ENCODE measurements around the gene NPC1.

Gene NPC1

DNA sequence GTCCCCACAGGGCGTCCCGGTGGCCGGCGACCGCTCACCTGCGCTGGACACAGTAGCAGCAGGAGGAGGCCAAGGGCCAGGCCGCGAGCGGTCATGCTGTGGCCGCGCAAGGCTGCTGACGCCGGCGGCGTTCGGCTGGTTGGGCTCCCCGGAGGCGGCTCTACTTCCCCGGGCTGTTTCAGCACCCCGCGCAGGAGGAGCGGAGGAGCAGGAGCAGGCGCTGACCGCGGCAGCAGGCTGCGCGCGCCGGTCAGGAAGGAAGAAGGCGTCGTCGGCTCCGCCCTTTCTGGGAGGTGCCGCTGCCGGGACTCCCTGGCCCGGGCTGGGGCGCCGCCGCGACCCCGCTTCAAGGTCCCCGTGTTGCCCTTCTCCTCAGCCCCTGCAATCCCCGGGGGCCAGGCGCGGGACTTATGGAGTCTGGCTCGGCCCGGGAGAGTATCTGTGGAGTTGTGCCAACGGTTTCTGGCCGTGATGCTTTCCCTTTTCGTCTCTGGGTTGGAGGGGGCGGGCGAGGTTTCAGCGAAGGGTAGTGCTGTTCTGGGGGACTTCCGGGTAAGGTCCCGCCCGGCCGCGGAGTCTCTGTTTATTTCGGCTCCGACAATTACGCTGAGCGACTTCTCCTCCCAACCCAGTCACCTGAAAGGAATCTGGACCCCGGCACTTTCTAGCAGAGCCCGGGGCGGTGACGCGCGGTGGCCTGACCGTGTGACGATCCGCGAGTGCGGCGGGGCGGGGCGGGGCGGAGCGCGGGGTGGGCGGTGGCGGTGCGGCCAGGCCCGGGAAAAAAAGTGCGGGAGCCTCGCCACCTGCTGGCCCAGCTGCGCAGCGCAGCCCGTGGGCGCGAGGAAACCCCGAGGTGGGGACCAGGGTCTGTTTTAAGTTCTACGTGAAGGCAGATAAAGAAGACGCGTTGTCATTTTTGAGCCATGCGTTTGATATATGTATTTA, at the start of gene NPC1:
Gene NPC1, minus strand, starts transcription at position 258 of the 948 bp plus-strand sequence. Its CDS starts 163 bp downstream, at position 95.
- in situ Hi-C loops (cut with HindIII; ENCODE audit: low pct_ligation_motif_present, low pct_unique_long_range_greater_than_20kb, low sequenced_read_pairs), result no loop called here
- peak; percentile 93 for DNase-seq

DNA sequence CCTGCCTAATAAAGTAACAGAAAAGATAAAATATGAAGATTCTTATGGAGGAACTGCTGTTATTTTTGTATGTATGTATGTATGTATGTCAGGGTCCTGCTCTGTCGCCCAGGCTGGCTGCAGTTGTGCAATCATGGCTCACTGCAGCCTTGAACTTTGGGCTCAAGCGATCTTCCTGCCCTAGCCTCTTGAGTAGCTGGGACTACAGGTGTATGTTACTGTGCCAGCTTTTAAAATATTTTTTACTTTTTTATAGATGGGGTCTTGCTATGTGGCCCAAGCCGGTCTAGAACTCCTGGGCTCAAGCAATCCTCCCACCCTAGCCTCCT, 49.7 kb upstream of the NPC1 start:
- in situ Hi-C loops (cut with HindIII; ENCODE audit: low pct_ligation_motif_present, low pct_unique_long_range_greater_than_20kb, low sequenced_read_pairs), result no loop called here
- no peak for DNase-seq

DNA sequence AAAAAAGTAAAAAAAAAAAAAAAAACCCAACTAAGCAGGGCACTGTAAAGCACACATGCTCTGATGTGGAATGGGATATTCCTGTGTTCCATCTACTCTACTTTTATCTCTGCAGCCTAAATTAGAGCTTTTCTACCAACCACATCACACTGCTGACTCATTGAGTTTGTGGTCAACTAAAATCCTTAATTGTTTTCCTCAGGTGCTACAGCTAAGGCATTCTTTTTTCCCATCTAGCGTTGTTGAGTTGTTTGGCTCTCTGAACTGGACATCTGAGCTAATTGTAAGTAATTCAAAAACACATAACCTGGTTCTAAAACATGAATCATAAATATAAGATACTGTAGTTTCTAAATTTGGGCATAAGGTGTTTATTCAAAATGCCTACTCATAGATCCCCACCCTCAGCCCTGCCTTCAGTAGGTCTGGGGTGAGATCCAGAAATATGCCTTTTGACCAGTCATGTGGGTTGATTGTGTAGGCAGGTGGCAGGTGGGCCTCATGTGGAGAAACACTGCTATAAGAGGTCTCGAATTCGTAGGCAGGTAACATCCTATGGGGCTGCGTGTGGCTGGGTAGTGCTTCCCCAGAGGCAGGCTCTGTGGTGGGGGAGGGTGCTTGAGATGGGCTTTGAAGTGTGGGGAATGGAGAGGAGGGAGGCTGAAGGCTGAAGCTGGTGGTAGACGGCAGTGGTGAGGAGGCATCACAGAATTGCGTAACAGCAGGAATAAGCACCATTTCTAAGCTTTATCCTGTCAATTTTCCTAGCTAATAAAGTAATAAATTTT, 49.2 kb upstream of the NPC1 start:
- in situ Hi-C loops (cut with HindIII; ENCODE audit: low pct_ligation_motif_present, low pct_unique_long_range_greater_than_20kb, low sequenced_read_pairs), result no loop called here
- DNase-seq, result no peak

DNA sequence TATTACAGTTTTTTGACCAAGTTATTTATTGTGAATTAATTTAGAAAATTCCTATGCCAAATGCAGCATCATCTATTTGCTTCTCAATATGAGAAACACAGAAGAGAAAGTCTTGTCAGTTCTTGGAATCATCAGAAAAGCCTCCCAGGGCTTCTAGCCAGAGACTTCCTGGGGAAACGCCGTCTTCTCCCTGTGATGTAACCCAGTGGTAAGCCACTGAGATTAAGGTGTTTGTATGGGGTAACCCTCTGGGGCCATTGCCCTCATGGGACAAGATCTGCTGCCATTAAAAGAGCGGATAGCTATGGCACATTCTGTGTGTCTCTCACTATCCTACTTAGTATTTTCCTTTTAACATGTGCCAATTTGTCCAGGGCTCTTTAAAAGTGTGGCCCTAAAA, 48.4 kb upstream of the NPC1 start:
- in situ Hi-C loops (cut with HindIII; ENCODE audit: low pct_ligation_motif_present, low pct_unique_long_range_greater_than_20kb, low sequenced_read_pairs), result no loop called here
- DNase-seq, result no peak

DNA sequence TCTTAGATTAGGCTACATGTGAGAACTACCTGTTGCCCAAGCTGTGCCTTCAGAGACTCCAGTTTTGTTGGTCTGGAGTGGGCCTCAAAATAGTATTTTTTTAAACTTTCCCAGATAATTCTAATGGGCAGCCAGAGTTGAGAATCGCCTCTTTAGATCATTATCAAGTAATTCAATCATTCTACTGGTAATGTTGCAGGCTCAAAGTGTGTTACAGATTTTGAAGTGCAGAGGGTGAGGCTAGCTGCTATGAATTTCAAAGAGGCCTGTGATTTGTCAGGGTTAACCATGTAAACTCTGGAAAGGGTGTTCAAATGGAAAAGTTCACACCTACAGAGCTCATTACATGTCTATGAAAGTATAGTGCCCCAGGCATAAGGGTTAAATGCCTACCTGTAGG, 46.3 kb upstream of the NPC1 start:
- no peak for DNase-seq
- in situ Hi-C loops (cut with HindIII; ENCODE audit: low pct_ligation_motif_present, low pct_unique_long_range_greater_than_20kb, low sequenced_read_pairs), result no loop called here

DNA sequence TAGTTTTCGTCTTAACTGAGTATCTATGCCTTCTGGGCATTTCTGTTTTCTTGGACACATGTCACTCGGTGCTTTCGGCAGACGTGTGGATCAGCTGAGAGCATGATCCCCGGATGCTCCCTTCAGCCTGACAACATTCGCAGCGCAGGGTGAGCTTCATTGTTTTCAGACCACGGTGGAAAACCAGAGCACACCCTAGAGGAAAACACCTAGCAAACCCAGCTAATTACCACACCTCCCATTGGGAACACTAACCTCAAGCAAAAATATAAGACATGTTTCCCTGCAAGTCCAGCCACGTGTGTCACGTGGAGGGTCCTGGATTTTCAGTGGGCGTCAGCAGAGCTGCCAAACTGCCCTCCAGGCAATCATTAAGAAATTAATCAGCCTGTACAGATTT, 45.4 kb upstream of the NPC1 start:
- no peak for DNase-seq

DNA sequence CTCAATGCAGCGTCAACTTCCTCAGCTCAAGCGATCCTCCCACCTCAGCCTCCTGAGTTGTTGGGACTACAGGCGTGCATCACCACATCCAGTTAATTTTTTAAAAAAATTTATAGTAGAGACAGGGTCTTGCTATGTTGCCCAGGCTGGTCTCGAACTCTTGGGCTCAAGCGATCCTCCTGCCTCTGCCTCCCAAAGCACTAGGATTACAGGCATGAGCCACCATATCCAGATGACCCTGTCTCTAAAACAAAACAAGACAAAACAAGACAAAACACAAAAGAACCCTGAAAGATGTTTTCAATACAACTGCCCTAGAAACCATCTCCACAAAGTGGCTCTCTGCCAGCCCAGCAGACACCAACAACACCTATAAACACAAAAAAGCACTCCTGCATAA, 45.0 kb upstream of the NPC1 start:
- DNase-seq, result no peak
- in situ Hi-C loops (cut with HindIII; ENCODE audit: low pct_ligation_motif_present, low pct_unique_long_range_greater_than_20kb, low sequenced_read_pairs), result no loop called here

More for the DNA sequence above, 45.4 kb upstream of the NPC1 start:
- in situ Hi-C loops (cut with HindIII; ENCODE audit: low pct_ligation_motif_present, low pct_unique_long_range_greater_than_20kb, low sequenced_read_pairs), result no loop called here

DNA sequence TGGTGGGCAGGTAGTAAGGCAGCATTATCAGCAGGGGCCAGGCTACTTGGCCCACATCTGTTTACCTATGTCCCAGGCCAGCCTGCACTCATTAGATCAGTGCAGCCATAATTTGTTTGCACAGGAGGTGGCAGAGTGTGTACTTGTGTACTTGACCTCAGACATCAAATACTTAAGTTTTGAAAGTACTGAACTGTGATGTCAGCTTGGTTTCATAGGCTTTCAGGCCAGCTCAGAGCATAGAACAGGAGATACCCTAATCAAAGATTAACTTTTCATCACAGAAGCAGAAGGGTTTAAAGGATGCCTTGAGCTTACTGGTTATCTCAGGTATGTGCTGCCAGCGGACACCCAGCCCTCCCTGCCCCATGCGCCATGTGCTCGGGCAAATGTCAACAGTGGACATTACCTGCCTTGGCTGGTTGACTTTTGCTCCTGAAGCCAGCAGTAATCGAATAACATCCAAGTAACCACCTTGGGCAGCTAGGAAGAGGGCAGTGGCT, 43.2 kb upstream of the NPC1 start:
- in situ Hi-C loops (cut with HindIII; ENCODE audit: low pct_ligation_motif_present, low pct_unique_long_range_greater_than_20kb, low sequenced_read_pairs), result no loop called here
- DNase-seq, result peak; percentile 68

DNA sequence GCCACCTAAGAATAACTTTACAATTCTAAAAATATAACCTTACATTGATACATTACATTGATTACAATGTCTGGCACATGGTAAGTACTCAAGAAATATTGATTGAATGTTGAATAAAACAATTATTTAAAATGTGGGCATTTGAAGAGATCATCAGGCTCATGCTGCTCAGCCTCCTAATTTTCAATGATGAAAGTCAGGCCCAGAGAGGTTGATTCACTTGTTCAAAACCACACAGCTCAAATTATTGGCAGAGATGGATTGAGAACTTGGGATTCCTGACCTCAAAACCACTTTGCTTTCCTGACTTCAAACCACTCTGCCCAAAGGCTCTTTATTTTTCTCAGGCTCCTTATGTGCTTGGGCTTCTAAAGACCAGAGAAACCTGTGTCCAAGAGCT, 41.7 kb upstream of the NPC1 start:
- DNase-seq, result no peak
- in situ Hi-C loops (cut with HindIII; ENCODE audit: low pct_ligation_motif_present, low pct_unique_long_range_greater_than_20kb, low sequenced_read_pairs), result no loop called here

DNA sequence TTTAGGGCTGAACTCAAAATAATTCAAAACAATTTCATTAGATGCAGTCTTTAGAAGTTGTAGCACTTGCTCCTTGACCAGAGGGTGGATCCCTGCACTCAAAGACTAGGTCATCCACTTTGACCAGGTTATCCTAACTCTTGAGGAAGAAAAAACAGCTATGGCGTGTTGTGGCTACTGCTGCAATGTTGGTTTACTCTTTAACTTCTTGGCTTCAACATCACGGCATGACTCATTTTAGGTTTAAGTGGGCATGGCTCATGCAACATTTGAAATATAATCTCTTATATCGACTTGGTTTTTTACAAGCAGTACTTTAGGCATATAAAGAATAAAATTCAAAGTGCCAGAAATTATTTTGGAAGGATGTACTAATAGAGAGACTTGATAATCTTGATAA, 41.0 kb upstream of the NPC1 start:
- in situ Hi-C loops (cut with HindIII; ENCODE audit: low pct_ligation_motif_present, low pct_unique_long_range_greater_than_20kb, low sequenced_read_pairs), result no loop called here
- peak; percentile 90 for DNase-seq

DNA sequence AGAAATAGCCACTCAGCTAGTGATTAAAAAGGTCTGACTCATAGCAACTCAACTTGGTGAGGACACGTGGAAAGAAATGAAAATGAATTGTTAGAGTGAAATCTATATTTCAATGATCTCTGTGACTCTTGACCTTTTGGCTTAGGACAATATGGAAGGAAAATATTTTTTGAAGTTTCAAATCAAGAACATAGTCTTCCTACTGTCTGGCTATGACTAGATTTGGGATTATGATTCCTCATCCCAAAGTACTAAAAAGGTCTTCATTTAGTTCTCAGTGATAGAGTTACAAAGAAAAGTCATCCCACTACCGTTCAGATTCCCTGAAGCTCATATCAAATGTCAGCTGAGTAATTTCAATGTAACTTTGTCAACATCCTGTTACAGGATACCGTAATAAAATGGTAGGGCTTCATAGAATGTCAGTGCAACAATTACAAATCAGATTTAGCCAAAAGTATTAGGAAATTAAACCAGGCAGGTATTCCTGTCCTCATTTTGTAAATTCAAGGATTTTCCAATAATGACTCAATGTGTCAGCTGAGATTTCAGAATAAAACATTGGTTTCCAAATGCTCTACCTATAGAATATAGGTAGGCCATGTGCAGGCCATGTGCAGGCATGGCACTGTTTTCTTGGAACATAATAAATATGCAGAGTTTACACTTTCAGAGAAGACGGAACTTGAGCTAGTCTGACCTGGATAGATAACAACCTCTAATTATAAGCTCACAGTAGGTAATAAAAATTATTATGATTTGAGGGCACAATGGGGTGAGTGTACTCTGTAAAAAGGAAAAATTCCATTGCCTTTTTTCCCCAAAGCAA, 40.4 kb upstream of the NPC1 start:
- in situ Hi-C loops (cut with HindIII; ENCODE audit: low pct_ligation_motif_present, low pct_unique_long_range_greater_than_20kb, low sequenced_read_pairs), result no loop called here
- no peak for DNase-seq

DNA sequence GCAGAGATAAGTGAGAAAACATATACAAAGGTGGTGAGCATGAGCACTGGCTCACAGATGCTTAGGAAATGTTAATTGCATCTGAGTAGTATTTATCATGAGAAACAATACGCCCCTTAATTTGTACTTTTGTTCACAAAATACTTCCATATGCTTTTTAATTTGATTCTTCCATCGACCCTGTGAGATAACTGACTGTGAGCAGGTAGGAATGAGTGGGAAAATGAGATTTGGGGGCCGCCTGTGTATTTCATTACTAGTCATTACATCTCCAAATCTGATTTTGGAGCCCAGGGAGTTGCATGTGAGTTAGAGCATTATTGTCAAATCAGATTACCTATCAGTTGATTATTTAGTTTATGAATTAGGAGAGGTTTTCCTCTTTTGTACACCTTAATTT, 36.7 kb upstream of the NPC1 start:
- in situ Hi-C loops (cut with HindIII; ENCODE audit: low pct_ligation_motif_present, low pct_unique_long_range_greater_than_20kb, low sequenced_read_pairs), result no loop called here
- DNase-seq, result no peak

DNA sequence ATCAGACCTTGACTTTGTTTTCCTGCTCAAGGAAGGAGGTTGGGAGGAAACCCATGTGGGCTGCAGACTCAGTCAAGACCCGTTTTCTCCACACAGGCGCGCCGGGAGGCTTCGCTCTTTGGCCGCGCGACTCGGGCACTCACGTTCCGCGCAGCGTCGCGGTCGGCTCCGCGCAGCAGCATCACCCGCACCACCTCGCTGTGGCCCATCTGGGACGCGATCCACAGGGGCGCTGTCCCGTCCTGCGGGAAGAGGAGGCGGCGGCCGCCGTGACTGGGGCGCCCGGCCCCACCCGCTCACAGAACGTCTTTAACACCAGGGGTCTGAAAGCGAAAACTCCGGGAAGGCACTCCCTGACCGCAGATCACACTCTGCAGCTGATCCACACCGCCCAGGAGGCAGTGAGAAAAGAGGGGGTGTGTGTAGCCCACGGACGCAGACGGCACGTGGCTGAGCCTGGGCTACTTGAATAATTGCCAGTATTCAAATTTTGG, 33.1 kb upstream of the NPC1 start:
- in situ Hi-C loops (cut with HindIII; ENCODE audit: low pct_ligation_motif_present, low pct_unique_long_range_greater_than_20kb, low sequenced_read_pairs), result no loop called here
- DNase-seq, result peak; percentile 51

DNA sequence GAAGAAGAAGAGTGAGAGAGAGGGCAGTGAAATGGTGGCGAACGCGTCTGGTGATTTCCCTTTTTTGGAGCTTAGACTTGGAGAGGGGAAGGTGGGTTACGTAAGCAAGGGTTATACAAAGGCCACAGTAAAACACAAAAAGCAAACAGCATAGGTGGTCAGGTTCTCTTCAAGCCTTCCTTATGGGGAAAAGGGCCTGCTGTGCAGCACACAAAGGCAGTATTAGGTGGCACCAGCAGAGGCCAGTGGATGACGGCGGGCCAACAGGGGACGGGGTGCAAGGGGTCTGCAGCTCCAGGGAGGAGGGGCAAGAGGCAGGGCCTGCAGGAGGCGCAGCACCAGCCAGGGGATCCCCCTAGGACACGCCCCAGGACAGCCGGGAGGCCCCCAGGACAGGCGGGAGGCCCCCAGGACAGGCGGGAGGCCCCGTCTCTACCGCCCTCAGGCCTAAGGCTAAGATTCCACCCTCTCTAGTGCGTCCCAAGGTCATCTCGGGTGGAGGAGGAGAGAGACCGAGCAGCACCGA, 32.6 kb upstream of the NPC1 start:
- DNase-seq, result peak; percentile 65
- in situ Hi-C loops (cut with HindIII; ENCODE audit: low pct_ligation_motif_present, low pct_unique_long_range_greater_than_20kb, low sequenced_read_pairs), result no loop called here

DNA sequence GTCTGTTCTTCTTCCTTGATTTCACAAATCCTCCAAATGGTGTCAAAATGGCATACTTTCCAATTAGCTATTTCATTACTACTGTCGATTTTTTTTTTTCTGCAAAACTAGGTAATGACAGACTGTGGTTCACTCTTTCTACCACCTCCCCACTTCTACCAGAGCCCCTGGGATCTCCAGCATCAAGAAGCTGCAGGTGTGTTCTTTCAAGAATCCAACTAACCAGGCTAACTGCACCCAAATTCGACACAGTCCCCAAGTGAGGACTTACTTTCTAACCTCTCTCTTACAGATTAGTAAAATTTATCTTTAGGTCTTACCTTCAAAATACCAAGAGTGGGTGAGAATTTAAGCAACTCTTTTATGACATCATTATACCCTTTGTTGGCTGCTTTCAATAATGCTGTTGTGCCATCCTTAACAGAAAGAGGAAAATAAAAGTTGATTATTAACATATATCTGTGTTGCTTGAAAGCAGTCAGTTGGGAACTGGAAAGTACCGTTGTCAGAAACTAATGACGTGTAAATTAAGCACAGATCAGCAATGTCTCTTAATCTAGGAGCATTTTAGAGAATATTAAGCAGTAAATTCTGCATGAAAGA, 31.2 kb upstream of the NPC1 start:
- in situ Hi-C loops (cut with HindIII; ENCODE audit: low pct_ligation_motif_present, low pct_unique_long_range_greater_than_20kb, low sequenced_read_pairs), result no loop called here

DNA sequence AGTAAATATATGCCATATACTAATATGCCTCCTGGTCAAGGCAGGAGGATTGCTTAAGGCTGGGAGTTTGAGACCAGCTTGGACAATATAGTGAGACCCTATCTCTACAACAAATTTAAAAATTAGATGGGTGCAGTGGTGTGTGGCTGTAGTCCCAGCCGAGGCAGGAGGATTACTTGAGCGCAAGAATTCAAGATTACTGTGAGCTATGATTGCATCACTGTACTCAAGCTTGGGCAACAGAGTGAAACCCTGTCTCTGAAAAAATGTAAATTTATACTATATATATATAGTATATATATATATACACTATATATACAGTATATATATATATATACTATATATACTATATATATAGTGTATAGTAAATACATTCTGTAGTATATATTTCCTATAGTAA, 30.0 kb upstream of the NPC1 start:
- no peak for DNase-seq
- in situ Hi-C loops (cut with HindIII; ENCODE audit: low pct_ligation_motif_present, low pct_unique_long_range_greater_than_20kb, low sequenced_read_pairs), result no loop called here

More for the DNA sequence above, 31.2 kb upstream of the NPC1 start:
- DNase-seq, result peak; percentile 56

DNA sequence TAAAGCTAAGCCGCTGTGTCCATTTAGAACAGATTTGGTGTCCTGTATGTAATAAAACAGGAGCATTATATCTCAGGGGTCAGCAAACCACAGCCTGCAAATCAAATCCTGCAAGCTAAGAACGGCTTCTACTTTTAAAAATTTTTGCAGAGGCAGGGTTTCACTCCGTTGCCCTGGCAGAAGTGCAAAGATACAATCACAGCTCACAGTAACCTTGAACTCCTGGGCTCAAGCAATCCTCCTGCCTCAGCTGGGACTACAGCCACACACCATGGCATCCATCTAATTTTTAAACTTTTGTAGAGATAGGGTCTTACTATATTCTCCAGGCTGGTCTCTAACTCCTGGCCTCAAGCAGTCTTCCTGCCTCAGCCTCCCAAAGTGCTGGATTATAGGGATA, 28.6 kb upstream of the NPC1 start:
- DNase-seq, result no peak
- in situ Hi-C loops (cut with HindIII; ENCODE audit: low pct_ligation_motif_present, low pct_unique_long_range_greater_than_20kb, low sequenced_read_pairs), result no loop called here

DNA sequence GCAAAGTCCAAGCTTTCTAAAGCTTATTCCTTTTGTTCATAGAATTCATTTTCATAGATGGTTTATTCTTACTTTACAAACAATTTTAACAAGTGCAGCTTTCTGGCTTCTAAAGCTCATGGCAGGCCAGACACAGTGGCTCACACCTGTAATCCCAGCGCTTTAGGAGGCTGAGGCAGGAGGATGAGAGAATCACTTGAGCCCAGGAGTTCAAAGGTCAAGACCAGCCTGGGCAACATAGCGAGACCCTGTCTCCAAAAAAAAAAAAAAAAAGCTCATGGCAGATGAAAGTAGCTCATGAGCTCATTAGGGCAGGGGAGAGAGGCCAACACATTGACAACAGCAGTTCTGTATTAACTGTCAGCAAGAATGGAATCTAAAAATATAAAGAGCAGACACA, 28.1 kb upstream of the NPC1 start:
- in situ Hi-C loops (cut with HindIII; ENCODE audit: low pct_ligation_motif_present, low pct_unique_long_range_greater_than_20kb, low sequenced_read_pairs), result no loop called here
- DNase-seq, result no peak
